DOHH2 (cell line): ENCODE results near the gene FEM1C.

Experiments
- H3F3A ChIP-seq: fragments of 200-600 bp; sonication (generic), shearing (Covaris generic); 2 replicates; pipeline ENCODE4 v1.6.0; 2016; ENCODE audit warnings: antibody characterized with exemption, mild to moderate bottlenecking; ENCODE audit not compliant: control insufficient read depth, insufficient read depth
- H3K27ac ChIP-seq: fragments of 200-600 bp; sonication (generic); 2 replicates; pipeline ENCODE4 v1.5.1; 2014; ENCODE audit warnings: low read depth, mild to moderate bottlenecking, low read length, moderate library complexity
- H3K27me3 ChIP-seq: fragments of 200-600 bp; sonication (generic); 2 replicates; pipeline ENCODE4 v1.6.1; 2014; ENCODE audit warnings: mild to moderate bottlenecking, low read length, mixed read lengths; ENCODE audit not compliant: control insufficient read depth
- H3K36me3 ChIP-seq: fragments of 200-600 bp; sonication (generic); 2 replicates; pipeline ENCODE4 v1.6.1; 2014; ENCODE audit warnings: mild to moderate bottlenecking, low read length, moderate library complexity, mixed read lengths; ENCODE audit not compliant: control insufficient read depth
- H3K4me1 ChIP-seq: fragments of 200-600 bp; sonication (generic); 2 replicates; pipeline ENCODE4 v1.6.1; 2014; ENCODE audit warnings: mild to moderate bottlenecking, low read length, mixed read lengths; ENCODE audit not compliant: control insufficient read depth
- H3K4me2 ChIP-seq: fragments of 200-600 bp; sonication (generic); 2 replicates; pipeline ENCODE4 v1.6.0; 2014; ENCODE audit warnings: mild to moderate bottlenecking, low read length, moderate library complexity
- H3K4me3 ChIP-seq: fragments of 200-600 bp; sonication (generic); 2 replicates; pipeline ENCODE4 v1.5.1; 2014; ENCODE audit warnings: mild to moderate bottlenecking, low read length, mixed read lengths
- H3K79me2 ChIP-seq: fragments of 200-600 bp; sonication (generic); 2 replicates; pipeline ENCODE4 v1.6.1; 2014; ENCODE audit warnings: mild to moderate bottlenecking, low read length, mixed read lengths; ENCODE audit not compliant: control insufficient read depth
- H3K9me2 ChIP-seq: fragments of 200-600 bp; sonication (generic); replicated peaks from 2 replicates; pipeline ENCODE4 v1.6.1; 2014; ENCODE audit warnings: mild to moderate bottlenecking, low read length, mixed read lengths; ENCODE audit not compliant: control insufficient read depth
- H3K9me3 ChIP-seq: fragments of 200-600 bp; sonication (generic); 2 replicates; pipeline ENCODE4 v1.6.1; 2014; ENCODE audit warnings: antibody characterized with exemption, low read length, mixed read lengths; ENCODE audit not compliant: control insufficient read depth, insufficient read depth
- H4K20me1 ChIP-seq: fragments of 200-600 bp; sonication (generic); 2 replicates; pipeline ENCODE4 v1.6.0; 2014; ENCODE audit warnings: low read depth, mild to moderate bottlenecking, antibody characterized with exemption, low read length, moderate library complexity; ENCODE audit not compliant: control insufficient read depth, insufficient read depth
- EZH2phosphoT487 ChIP-seq: fragments of 200-600 bp; sonication (generic); IDR thresholded peaks from 2 replicates; pipeline ENCODE4 v1.6.1; 2017; ENCODE audit warnings: borderline replicate concordance, mild to moderate bottlenecking, antibody characterized with exemption, low read length, moderate library complexity, mixed read lengths
- TF ChIP-seq, protein P1 (sequence below): fragments of 200-600 bp; sonication (generic); IDR thresholded peaks from one replicate; pipeline ENCODE4 v1.5.1; 2014; ENCODE audit warnings: antibody characterized with exemption, mild to moderate bottlenecking, low read depth, low read length; ENCODE audit not compliant: poor library complexity, severe bottlenecking

Gene FEM1C

DNA sequence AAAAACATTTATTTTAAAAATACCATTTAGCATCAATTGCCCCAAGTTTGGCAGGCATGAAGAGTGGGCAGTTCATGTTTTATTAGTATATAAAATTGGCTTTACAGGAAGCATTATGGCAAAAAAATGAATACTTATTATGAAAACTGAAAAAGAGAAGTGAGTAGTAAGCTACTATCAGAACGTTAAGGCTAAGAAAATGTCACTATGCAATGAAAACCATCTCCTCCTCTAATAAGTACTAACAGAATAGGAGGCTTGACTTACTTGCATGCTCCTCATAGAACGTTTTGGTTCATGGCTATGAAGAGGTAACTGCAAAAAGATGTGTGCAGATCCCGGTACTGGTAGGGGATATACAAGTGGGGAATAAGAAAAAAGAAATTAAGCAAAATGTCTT lies 34.1 kb upstream of the FEM1C start:
- Histone ChIP-seq H3K27me3 (no peaks in the 10 kb centered on the region), H3K79me2 (no peaks in the 10 kb centered on the region), H3K27ac (no peak overlapping the region), H3K4me2 (peak overlapping the region; percentile 25; the same call in 1 of the 2 replicates), H3K4me3 (no peak overlapping the region), H3K36me3 (no peaks in the 10 kb centered on the region), H3K9me2 (no peaks in the 10 kb centered on the region), H3K4me1 (peaks cover 22% of the 10 kb centered on the region), H4K20me1 (no peaks in the 10 kb centered on the region), H3K9me3 (no peaks in the 10 kb centered on the region), H3F3A (no peaks in the 10 kb centered on the region)
- TF ChIP-seq EZH2phosphoT487: no peak
- TF ChIP-seq, protein P1, sequence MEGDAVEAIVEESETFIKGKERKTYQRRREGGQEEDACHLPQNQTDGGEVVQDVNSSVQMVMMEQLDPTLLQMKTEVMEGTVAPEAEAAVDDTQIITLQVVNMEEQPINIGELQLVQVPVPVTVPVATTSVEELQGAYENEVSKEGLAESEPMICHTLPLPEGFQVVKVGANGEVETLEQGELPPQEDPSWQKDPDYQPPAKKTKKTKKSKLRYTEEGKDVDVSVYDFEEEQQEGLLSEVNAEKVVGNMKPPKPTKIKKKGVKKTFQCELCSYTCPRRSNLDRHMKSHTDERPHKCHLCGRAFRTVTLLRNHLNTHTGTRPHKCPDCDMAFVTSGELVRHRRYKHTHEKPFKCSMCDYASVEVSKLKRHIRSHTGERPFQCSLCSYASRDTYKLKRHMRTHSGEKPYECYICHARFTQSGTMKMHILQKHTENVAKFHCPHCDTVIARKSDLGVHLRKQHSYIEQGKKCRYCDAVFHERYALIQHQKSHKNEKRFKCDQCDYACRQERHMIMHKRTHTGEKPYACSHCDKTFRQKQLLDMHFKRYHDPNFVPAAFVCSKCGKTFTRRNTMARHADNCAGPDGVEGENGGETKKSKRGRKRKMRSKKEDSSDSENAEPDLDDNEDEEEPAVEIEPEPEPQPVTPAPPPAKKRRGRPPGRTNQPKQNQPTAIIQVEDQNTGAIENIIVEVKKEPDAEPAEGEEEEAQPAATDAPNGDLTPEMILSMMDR: no peak

DNA sequence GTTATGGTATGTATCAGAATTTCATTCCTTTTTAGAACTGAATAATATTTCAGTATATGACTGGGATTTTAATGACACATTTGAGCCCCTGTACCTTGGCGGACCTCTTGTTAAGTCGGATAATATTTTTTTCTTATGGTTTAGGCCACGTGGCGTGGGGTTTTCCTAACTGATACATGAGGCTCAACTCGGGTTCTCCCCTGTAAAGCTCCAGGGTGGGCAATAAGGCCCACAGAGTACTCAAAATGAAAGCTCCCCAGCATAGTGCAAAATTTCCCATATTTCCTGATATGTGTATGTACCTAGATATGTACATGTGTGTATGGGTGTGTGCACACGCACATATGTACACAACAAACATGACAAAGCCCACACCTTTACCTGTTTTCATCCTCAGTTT lies 33.2 kb upstream of the FEM1C start:
- Histone ChIP-seq H4K20me1 (no peaks in the 10 kb centered on the region), H3K4me3 (no peak overlapping the region), H3F3A (no peaks in the 10 kb centered on the region), H3K36me3 (no peaks in the 10 kb centered on the region), H3K4me2 (no peak overlapping the region), H3K4me1 (peaks cover 23% of the 10 kb centered on the region), H3K9me3 (no peaks in the 10 kb centered on the region), H3K27me3 (no peaks in the 10 kb centered on the region), H3K9me2 (no peaks in the 10 kb centered on the region), H3K79me2 (no peaks in the 10 kb centered on the region), H3K27ac (no peak overlapping the region)
- TF ChIP-seq EZH2phosphoT487: no peak
- TF ChIP-seq, protein P1: no peak

DNA sequence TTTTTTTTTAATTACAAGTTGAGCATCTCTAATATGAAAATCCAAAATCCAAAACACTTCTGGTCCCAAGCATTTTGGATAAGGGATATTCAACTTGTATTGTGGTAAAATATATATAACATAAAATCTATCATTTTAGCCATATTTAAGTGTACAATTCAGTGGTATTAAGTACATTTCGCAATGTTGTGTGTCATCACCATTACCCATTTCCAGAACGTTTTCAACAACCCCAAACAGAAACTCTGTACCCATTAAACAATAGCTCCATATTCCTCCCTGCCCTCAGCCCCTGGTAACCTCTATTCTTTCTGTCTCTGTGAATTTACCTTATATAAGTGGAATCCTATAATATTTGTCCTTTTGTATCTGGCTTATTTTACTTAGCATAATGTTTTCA lies 32.8 kb upstream of the FEM1C start:
- no peaks in the 10 kb centered on the region for H3K36me3 ChIP-seq
- no peak overlapping the region for H3K4me2 ChIP-seq
- H3K4me1 ChIP-seq: peaks cover 23% of the 10 kb centered on the region
- no peak overlapping the region for H3K27ac ChIP-seq
- no peaks in the 10 kb centered on the region for H3K27me3 ChIP-seq
- TF ChIP-seq EZH2phosphoT487: no peak
- TF ChIP-seq, protein P1: no peak
- H3K9me3 ChIP-seq: no peaks in the 10 kb centered on the region
- no peaks in the 10 kb centered on the region for H4K20me1 ChIP-seq
- H3K9me2 ChIP-seq: no peaks in the 10 kb centered on the region
- no peaks in the 10 kb centered on the region for H3K79me2 ChIP-seq
- no peaks in the 10 kb centered on the region for H3F3A ChIP-seq
- no peak overlapping the region for H3K4me3 ChIP-seq
